Left lobe of liver (tissue), 2 donors: ENCODE results near the gene ATP2B2. TPM values are rescaled to one million over a fixed set of nuclear protein-coding genes. Genes with fewer than 3 reads are reported as not detected.
A peak's percentile ranks its signal among the peaks of the same experiment; 100 is the strongest.
"Not testable (repeated sequence)": the region's sequence is repeated elsewhere in the genome, so short reads cannot be mapped to it uniquely, and the experiment has no call there.

Experiments used
- ATAC-seq: fragments of 200-7000 bp; cut with Tn5 transposase; one replicate; pipeline ENCODE4 v1.9.1; 2020; ENCODE audit warnings: mild to moderate bottlenecking, moderate library complexity
- DNase-seq: peaks from one replicate; pipeline ENCODE4 v3.0.0-alpha.2; 2020; ENCODE audit warnings: low spot score
- total RNA-seq: library from RNA; stranded (reverse); gene quantifications from one replicate; pipeline ENCODE4 v1.2.1, GENCODE V29; 2021
- donor health status: DM: no; HTN: no; CAD: no; lungs with moderate emphysema.
- donor health status: DM: no; HTN: yes; CAD: no.

ATP2B2 gene
- total RNA-seq, 1 donor from 2014 or later, result 37.9 TPM

DNA sequence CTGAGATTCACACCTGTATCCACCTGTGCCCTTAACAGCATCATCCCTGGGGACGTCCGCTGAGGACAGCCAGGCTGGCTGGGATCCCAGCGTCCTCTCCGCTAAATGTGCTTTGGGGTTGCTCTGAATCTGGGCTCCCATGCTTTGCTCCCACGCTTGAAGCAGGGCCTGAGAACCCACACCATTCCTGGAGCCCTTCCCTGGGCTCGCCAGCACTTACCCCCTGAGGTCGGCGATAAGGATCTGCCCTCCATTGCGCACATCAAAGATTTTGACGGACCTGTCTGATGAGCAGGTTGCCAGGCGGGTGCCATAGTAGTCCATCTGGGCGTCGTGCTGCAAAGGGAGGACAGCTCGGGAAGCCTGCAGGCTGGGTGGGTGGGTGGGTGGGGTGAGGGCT is 190.3 kb downstream of the ATP2B2 start:
- ATAC-seq (no peak), DNase-seq (no peak)

DNA sequence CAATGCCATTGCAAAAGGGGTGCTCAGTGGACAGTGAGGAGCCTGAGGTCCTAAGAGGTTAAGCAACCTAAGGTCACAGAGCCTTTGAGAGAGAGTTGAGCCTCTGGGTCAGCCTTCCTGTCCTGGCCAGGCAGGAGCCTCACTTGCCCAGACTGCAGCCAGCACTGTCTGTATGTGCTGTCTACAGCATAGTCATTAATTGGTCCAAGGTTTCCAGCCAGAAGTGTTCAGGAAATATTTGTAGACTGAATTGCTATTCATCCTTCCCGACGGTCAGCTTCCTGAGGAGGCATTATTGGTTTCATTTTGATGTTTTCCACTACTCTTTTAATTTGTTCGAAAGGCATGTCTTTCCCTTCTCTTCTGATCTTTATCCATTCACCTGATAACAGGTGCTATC is 192.5 kb downstream of the ATP2B2 start:
- DNase-seq (no peak), ATAC-seq (no peak)

DNA sequence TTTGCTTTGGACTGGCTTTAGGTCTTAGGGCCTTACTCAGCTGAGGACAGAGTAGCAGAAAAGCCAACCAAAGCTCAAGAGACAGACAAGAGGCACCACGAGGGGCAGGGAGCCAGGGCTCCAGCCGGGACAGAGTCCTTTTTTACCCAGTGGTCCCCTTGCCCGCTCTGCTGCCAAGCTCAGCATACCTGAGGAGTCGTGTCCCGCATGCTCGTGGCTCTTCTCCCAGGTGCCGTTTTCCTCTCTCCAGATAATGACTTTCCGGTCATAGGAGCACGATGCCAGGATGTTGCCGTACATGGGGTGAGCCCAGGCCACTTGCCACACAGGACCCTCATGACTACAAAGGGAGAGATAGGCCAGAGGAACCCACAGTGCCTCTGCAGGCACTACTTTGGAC is 193.0 kb downstream of the ATP2B2 start:
- ATAC-seq, result no peak
- DNase-seq, result no peak

DNA sequence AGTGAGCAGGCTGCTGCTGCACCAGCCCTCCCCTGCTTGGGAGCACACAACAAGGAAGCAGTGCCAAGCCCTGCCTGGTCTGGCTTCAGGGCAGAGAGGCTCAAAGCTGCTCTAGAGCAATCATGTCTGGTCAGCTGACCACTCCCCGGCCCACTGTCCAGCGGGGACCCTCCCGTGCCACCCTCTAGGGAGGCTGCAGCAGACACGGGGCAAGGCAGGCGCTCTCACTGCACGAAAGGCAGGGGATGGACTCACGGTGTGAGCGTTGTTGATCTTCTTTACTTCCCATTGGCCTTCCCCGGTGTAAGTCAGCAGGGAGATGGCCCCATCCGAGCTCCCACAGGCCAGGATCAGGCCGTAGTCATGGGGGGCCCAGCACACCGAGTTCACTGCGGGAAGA is 193.7 kb downstream of the ATP2B2 start:
- DNase-seq (no peak), ATAC-seq (peak; percentile 27)

DNA sequence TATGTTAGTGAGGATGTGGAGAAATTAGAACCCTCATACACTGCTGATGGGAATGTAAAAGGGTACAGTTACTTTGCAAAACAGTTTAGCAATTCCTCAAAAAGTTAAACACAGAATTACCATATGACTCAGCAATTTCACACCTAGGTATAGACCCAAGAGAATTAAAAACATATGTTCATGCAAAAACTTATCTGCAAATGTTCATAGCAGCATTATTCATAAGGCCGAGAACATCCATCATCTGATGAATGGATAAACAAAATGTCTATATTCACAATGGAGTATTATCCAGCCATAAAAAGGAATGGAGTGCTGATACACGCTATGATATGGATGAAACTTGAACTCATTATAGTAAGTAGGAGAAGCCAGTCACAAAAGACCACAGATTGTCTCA is 194.8 kb downstream of the ATP2B2 start:
- DNase-seq (no peak), ATAC-seq (no peak)

DNA sequence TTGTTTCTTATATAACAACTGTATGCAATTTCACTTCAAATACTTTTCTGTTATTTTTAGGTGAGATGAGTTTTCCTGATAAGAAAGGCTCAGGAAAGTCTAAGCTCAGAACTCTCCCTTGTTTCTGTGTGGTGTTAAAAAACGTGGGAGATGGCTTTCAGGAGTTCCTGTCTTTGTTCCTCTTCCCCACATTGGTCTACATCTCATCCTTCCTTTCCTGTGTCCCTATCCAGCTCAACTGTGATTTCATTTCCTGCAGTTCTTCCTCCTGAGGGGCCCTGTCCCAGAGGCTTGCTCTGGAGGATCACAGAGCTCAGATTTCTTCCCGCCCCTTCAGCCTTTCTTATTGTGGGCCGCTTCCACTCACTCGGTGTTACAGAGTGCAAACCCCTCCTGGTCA is 195.7 kb downstream of the ATP2B2 start:
- peak; percentile 37 for ATAC-seq
- DNase-seq, result no peak

DNA sequence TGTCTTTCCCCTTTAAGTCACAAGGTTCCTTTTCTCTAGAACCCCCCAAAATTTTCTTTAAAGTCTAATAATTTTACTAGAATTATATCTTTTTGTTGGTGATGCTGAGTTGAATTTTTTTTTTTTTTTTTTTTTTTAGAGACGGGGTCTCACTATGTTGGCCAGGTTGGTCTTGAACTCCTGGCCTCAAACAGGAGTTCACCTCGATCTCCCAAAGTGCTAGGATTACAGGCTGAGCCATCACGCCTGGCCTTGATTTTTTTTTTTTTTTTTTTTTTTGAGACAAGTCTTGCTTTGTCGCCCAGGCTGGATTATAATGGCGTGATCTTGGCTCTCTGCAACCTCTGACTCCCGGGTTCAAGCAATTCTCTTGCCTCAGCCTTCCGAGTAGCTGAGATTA is 196.7 kb downstream of the ATP2B2 start:
- DNase-seq (no peak), ATAC-seq (no peak)

DNA sequence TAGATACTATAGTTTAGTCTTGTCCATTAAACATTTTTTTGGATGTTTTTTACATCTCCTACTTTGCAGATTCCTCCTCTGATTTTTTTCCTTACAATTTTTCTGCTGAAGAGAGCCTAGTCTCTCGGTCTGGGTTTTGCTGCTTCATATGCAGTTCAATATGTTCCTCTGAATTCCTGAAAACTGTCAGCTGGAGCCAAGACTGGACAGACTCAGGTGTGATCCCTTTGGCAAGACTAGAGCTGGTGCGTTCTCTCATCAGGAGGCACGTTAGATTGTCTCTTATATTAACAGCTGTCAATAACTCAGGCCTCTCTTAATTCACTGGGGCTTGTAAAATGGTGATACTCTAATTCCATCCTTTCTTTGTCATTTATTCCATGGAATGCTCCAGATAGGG is 199.2 kb downstream of the ATP2B2 start:
- ATAC-seq (no peak), DNase-seq (no peak)

DNA sequence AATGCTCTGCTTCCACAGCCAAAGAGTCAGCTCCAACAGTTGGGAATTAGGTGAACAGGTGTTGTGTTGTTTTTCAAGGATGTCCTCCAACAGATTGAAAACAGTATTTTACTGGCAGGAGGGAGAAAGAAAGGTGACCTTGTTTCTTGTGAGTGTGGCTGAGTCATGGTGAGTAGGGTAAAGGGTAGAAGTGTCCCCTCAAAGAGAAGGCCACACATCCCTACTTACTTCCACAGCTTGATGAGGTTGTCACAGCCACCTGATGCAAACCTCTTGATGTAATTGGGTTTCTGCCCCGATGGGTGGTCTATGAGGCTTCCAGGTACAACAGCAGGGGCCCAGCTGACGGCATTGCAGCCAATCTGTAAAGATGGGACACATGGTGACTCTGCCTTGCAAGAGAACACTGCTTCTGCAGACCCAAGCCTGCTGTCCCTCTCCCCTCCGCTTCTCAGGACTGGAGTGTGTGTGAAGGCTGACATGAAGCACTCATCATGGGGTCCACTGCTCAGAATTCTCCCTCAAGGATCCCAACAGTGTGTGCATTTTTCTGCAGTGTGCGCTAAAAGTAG is 200.0 kb downstream of the ATP2B2 start:
- DNase-seq, result no peak
- ATAC-seq, result no peak

DNA sequence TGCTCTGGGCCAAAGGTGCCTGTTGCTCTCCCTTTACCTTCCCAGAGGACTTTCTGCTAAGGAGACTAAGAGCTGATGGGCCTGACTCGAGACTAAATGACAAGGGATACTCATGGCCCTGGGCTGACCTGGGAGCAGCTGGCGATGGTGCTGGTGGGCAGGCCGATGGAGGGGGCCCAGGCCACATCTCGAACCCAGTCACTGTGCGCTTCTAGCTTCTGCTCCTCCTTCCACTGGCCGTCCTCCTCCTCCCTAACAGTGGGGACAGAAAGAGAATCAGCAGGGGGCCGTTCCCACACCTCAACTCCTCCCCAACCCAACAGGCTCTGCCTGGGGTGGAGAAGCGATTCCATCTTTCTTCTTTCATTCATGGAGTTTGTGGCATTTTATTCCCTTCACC is 200.5 kb downstream of the ATP2B2 start:
- DNase-seq (no peak), ATAC-seq (no peak)

DNA sequence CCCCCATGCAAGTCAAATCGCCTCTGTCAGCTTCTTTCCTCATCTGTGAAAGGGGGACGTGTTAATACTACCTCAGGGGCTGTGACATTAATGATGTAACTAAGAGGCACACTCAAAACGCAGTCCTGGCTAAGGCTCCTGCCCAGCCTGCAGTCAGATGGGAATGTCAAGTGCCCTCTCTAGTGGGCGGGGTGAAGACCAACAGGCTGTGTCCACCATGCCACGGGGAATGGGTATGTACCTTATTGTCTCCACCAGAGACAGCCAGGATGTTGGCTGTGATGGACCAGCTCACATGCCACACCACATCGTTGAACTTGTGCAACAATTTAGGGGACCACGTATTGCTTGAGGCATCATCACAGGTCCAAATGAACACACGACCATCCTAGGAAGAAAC is 201.6 kb downstream of the ATP2B2 start:
- DNase-seq, result no peak
- ATAC-seq, result no peak

DNA sequence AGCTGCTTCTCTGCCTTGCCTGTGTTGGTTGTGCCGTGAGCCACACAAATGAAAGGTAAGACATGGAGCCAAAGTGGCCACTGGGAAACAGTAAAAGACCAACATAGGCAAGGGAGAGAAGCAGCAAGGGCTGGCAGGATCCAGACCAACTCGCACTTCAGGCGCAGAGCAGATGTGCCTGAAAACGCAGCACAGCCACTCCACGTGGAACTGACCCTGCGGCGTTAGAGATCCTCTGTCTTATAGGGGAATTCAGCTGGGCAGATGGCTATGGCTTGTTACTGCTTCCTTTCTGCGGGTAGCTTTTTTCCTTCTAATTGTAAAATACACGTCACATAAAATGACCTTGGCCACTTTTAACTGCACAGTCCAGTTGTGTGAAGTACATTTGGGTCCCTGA is 202.3 kb downstream of the ATP2B2 start:
- DNase-seq (no peak), ATAC-seq (no peak)

DNA sequence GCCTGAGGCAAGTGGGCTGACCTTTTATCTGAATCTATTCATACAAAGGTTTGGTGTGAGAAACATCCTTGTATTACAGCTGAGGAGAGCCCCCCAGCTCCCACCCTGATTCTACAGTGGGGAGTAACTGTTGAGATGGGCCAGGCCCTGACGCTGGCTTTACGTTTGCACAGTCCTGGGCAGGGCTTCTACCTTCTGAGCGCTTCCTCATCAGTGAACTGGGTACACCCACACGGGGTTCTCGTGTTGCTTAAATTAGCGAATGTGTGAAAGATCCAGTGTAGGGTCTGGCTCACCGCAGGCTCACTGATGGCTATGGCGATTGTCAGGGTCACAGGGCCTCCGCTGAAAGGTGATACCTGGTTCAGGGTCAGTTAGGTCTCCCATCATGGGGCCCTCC is 205.3 kb downstream of the ATP2B2 start:
- DNase-seq, result no peak
- ATAC-seq, result no peak

DNA sequence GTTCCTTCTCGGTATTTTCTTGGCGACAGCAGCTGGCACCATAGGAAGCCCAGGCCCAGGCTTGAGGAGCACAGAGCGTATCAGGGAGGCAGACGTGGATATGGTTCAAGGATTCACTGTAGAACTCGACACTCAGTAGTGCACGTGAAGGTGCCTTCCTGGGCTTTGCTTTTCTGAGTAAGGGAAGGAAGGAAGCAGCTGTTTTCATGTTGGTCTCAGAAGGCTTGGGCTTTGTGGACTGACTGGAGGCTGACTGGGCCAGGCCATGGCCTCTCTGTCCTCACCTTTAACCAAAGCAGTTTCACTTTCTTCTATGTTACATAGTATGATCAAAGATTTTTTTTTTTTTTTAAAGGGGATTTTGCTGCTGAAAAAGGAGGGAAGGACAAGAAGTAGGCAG is 205.7 kb downstream of the ATP2B2 start:
- ATAC-seq (no peak), DNase-seq (no peak)

DNA sequence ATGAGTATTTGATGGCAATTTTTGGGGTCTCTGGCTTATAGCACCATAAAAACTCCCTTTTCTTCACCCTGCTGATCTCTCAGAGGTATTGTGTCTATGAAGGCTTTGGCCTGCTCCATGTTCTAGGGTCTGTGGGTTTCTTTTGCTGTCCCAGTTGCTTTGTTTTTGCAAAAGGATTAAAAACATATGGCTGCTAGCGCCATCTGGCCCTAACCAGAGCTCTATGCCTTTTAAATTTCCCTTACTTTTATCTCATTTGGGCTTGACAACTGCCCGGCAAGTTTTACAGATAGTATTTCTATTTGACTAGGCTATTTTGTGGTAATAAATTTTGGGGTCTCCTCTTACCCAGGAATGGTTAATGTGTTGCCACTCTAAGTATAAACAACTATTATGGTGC is 206.2 kb downstream of the ATP2B2 start:
- ATAC-seq (no peak), DNase-seq (no peak)

DNA sequence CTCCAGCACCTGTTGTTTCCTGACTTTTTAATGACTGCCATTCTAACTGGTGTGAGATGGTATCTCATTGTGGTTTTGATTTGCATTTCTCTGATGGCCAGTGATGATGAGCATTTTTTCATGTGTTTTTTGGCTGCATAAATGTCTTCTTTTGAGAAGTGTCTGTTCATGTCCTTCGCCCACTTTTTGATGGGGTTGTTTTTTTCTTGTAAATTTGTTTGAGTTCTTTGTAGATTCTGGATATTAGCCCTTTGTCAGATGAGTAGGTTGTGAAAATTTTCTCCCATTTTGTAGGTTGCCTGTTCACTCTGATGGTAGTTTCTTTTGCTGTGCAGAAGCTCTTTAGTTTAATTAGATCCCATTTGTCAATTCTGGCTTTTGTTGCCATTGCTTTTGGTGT is 207.3 kb downstream of the ATP2B2 start:
- not testable (repeated sequence) for ATAC-seq, DNase-seq

DNA sequence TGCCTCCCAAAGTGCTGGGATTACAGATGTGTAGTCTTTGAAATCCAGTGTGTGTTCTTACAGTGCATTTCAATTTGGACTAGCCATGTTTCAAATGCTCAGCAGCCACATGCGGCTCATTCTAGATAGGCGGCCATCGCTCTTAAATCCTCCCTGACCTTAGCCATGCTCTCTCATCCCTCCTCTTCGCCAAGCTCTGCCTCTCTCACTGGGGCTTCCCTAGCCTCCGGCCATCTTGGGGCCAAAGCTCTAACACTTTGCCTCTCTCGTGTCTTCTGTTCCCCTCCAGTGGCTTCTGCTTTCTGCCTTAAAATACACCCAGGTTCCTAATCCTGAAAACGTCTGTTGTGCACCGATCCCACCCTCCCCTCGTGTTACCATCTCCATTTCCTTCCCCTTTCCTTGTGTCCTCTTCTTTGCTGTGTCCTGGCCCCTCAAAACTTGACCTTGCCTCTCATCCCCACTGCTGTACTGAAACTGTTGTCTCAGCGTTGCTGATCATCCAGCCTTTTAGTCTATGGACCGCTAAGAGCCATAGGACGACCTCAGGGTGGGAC is 211.3 kb downstream of the ATP2B2 start:
- DNase-seq, result no peak
- ATAC-seq, result no peak

DNA sequence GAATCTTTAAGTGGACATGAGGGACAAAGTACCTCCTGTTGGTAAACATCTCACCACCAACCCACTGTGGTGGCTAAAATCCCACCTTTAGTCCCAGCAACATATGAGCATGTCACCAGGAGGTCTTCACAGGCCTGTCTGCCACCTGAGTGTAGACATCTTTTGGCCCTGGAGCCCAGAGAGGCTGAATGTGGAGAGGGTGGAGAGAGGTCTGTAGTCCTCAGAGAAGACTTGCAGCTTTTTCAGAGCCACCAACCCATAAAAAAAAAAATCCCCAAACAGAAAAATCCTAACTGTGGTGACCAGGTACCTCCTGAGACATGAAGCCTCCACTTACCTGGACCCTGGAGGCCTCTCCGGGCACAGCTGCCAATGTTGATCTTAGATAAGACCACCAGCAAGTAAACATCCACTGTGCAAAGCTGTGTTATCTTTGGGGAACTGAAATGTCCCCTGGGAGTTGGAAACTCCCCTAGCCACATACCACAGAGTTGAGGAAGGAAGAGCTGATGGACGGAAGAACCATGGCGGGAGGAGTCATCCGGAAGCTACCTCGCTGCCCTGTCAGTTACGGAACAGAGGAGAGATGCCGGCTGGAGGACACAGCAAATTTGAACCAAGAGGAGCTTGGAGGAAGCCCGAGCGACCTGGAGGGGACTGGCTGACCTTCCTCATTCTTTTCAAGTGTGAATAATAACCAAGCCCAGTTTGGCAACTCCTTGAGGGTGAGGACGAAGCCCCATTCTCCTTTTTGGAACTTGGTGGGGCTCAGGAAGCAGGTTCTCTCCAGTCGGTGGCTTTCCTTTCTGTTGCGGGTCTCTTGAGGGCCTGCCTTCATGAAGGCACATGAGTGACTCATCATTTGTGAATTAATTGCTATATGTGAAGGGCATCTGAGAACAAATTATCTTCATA is 212.6 kb downstream of the ATP2B2 start, which contains the start of gene GHRL:
Gene GHRL (minus strand): TSS at position 443 of the 915 bp plus-strand sequence. CDS start 2,767 bp downstream, outside the sequence.
- ATAC-seq (no peak), DNase-seq (no peak)

DNA sequence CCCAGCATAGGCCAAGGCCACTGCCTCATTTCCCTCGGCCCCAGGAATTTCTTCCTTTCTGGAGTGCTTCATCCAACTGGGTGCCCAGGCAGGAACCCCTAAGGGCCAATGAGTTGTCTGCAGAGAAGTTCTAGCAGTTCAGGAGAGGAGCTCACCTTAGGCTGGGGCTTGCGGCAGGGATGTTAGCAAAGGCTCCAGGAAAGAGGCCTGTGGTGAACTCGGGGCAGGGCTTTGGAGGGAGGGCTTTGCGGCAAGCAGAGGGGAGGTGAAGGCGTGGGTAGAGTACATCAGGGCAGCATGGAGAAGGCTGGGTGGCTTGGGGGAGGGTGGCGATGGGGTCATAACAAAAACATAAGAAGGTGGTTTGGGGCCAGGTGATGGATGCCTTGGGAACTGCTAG is 213.7 kb downstream of the ATP2B2 start:
- no peak for DNase-seq
- ATAC-seq, result no peak

DNA sequence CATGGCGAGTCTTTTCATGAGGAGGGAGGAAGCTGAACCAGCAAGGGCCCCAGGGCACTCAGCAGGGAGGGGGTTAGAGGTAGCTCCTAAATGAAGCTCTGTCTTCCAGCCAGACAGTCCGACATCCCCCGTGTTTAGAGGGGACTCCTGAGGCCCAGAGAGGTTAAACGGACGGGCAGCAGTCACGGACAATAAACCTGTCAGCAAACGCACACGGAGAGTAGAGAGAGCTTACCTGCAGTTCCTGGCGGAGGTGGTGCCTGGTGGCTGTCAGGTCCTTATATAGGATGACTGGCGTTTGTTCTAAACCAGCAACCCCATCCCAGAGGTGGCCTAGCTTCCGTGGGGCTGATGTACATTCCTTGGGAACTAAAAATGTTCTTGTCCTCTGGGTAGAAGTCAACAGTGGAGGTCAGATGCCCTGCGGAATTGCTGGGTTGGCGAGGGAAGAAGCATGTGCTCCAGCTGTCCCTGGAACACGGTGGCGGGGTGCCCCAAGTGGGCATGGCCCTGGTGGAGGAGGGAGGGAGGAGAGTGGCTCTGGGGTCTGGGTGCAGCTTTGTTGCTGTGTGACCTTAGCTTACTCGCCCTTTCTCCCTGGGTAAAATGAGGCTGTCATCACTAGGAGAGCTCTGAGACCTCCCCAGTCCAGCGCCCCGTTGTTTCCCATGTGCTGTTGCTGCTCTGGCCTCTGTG is 214.8 kb downstream of the ATP2B2 start:
- DNase-seq, result no peak
- ATAC-seq, result no peak

DNA sequence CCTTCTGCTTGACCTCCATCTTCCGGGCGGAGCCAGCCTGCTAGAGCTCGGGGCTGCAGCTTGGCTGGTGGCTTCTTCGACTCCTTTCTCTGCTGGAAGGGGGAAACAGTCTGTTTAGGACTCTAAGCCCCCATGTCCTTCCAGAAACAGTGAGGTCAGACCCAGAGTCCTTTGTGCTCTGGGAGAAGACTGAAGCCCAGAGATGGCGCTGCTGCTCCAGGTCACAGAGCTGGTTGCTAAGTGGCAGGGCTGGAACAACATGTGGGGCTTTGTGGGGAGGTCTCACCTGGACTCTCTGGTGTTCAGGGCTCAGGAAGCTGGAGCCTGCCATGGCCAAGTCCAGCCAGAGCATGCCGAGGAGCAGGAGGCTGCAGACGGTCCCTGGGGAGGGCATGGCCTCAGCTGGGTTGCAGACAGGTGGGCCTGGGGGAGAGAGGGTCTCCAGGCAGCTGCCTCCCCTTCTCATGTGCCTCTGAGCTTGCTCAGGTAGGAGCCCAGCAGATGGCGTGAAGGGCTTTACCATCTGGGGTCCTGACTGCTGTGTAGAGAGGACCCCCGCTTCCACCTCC is 215.5 kb downstream of the ATP2B2 start:
- DNase-seq (no peak), ATAC-seq (no peak)
